ENCODE results near the gene TRNP1.

The TRNP1 gene

GRCh38 chr1:27000090-27000816 lies 6.8 kb downstream of the TRNP1 start:
- no peak for TF ChIP-seq CTCF (IDR thresholded peaks at IDR 0.05; ENCODE audit: low read depth, low read length, missing control alignments)
- H3K27me3 ChIP-seq (replicated peaks): no peaks in the 10 kb centered on the region
- in situ Hi-C loops (cut with HindIII; ENCODE audit: low pct_ligation_motif_present, low sequenced_read_pairs): no loop called here
- peak overlapping the region; percentile 83 for H3K27ac ChIP-seq
- H3K4me3 ChIP-seq (ENCODE audit: low read depth, low read length): no peak overlapping the region
- no peaks in the 10 kb centered on the region for H3K36me3 ChIP-seq (replicated peaks)
- DNase-seq: no peak

GRCh38 chr1:27000817-27001460 lies 7.4 kb downstream of the TRNP1 start:
- DNase-seq: peak; percentile 67
- H3K36me3 ChIP-seq (replicated peaks): no peaks in the 10 kb centered on the region
- in situ Hi-C loops (cut with HindIII; ENCODE audit: low pct_ligation_motif_present, low sequenced_read_pairs): no loop called here

GRCh38 chr1:27001570-27002360 lies 8.3 kb downstream of the TRNP1 start:
- H3K27ac ChIP-seq: peak overlapping the region; percentile 1
- no peak overlapping the region for H3K4me3 ChIP-seq (ENCODE audit: low read depth, low read length)
- no peak for TF ChIP-seq CTCF (IDR thresholded peaks at IDR 0.05; ENCODE audit: low read depth, low read length, missing control alignments)
- DNase-seq: no peak
- in situ Hi-C loops (cut with HindIII; ENCODE audit: low pct_ligation_motif_present, low sequenced_read_pairs): no loop called here
- no peaks in the 10 kb centered on the region for H3K36me3 ChIP-seq (replicated peaks)
- H3K27me3 ChIP-seq (replicated peaks): no peaks in the 10 kb centered on the region

More at GRCh38 chr1:27000817-27001460, 7.4 kb downstream of the TRNP1 start:
- Histone ChIP-seq H3K27me3 (replicated peaks) (no peaks in the 10 kb centered on the region), H3K27ac (peak overlapping the region; percentile 41), H3K4me3 (ENCODE audit: low read depth, low read length) (no peak overlapping the region)
- TF ChIP-seq CTCF (IDR thresholded peaks at IDR 0.05; ENCODE audit: low read depth, low read length, missing control alignments): no peak

- Histone ChIP-seq H3K36me3 (replicated peaks) (no peaks in the 10 kb centered on the region), H3K27ac (no peak overlapping the region), H3K27me3 (replicated peaks) (no peaks in the 10 kb centered on the region), H3K4me3 (ENCODE audit: low read depth, low read length) (no peak overlapping the region)
- in situ Hi-C loops (cut with HindIII; ENCODE audit: low pct_ligation_motif_present, low sequenced_read_pairs): no loop called here
- no peak for TF ChIP-seq CTCF (IDR thresholded peaks at IDR 0.05; ENCODE audit: low read depth, low read length, missing control alignments)
- no peak for DNase-seq
Observed at GRCh38 chr1:27003745-27004470, 10.4 kb downstream of the TRNP1 start.

GRCh38 chr1:27004471-27005165 lies 11.1 kb downstream of the TRNP1 start:
- no peak for TF ChIP-seq CTCF (IDR thresholded peaks at IDR 0.05; ENCODE audit: low read depth, low read length, missing control alignments)
- DNase-seq: peak; percentile 48
- Histone ChIP-seq H3K27me3 (replicated peaks) (no peaks in the 10 kb centered on the region), H3K36me3 (replicated peaks) (no peaks in the 10 kb centered on the region), H3K4me3 (ENCODE audit: low read depth, low read length) (no peak overlapping the region), H3K27ac (no peak overlapping the region)
- in situ Hi-C loops (cut with HindIII; ENCODE audit: low pct_ligation_motif_present, low sequenced_read_pairs): no loop called here

All from brain microvascular endothelial cell (primary cell).